HEK293T (cell line): ENCODE measurements around the gene MESP1.

Experiments
- CTCF ChIA-PET: fragments of 350-600 bp; formaldehyde crosslinking; extraction: SDS; loops from one replicate; lab custom pipeline; 2021; ENCODE audit warnings: antibody characterized with exemption, inconsistent platforms; lab: Yijun Ruan, JAX
- POLR2A ChIA-PET: fragments of 350-600 bp; formaldehyde crosslinking; extraction: SDS; loops from one replicate; lab custom pipeline; 2020; ENCODE audit warnings: antibody characterized with exemption, inconsistent platforms; lab: Yijun Ruan, JAX
- DNase-seq: peaks from one replicate; pipeline ENCODE4 v3.0.0; 2012; ENCODE audit warnings: mixed read lengths; ENCODE audit errors: extremely low spot score
- ARNT ChIP-seq: fragments of 450-650 bp; IDR thresholded peaks from 2 replicates; pipeline ENCODE4 v1.6.1; 2017; ENCODE audit warnings: mild to moderate bottlenecking
- BHLHE40 ChIP-seq: fragments of 450-650 bp; IDR thresholded peaks from 2 replicates; pipeline ENCODE4 v1.6.1; 2016; ENCODE audit warnings: mild to moderate bottlenecking, moderate library complexity, borderline replicate concordance
- CTBP1 ChIP-seq: fragments of 450-650 bp; IDR thresholded peaks from 2 replicates; pipeline ENCODE4 v1.6.1; 2016; ENCODE audit warnings: borderline replicate concordance
- ELF4 ChIP-seq: fragments of 450-650 bp; IDR thresholded peaks from 2 replicates; pipeline ENCODE4 v1.6.1; 2017; ENCODE audit warnings: antibody characterized with exemption
- FOXA1 ChIP-seq: fragments of 450-650 bp; IDR thresholded peaks from 2 replicates; pipeline ENCODE4 v1.6.1; 2016; ENCODE audit warnings: mild to moderate bottlenecking
- FOXK2 ChIP-seq: fragments of 450-650 bp; IDR thresholded peaks from 2 replicates; pipeline ENCODE4 v1.6.1; 2016; ENCODE audit warnings: mild to moderate bottlenecking
- FOXM1 ChIP-seq: fragments of 450-650 bp; IDR thresholded peaks from 2 replicates; pipeline ENCODE4 v1.6.1; 2017; ENCODE audit warnings: mild to moderate bottlenecking, borderline replicate concordance
- HDGF ChIP-seq: fragments of 450-650 bp; IDR thresholded peaks from 2 replicates; pipeline ENCODE4 v1.6.1; 2017; ENCODE audit warnings: antibody characterized with exemption, borderline replicate concordance
- L3MBTL2 ChIP-seq: fragments of 450-650 bp; conservative IDR thresholded peaks from 2 replicates; pipeline ENCODE4 v1.6.1; 2016; ENCODE audit warnings: mild to moderate bottlenecking
- LEF1 ChIP-seq: fragments of 450-650 bp; IDR thresholded peaks from 2 replicates; pipeline ENCODE4 v1.6.1; 2017; ENCODE audit warnings: mild to moderate bottlenecking, borderline replicate concordance
- NFRKB ChIP-seq: fragments of 450-650 bp; IDR thresholded peaks from 2 replicates; pipeline ENCODE4 v1.6.1; 2016; ENCODE audit warnings: mild to moderate bottlenecking, moderate library complexity
- SP1 ChIP-seq: fragments of 450-650 bp; IDR thresholded peaks from 2 replicates; pipeline ENCODE4 v1.6.1; 2017
- SUZ12 ChIP-seq: fragments of 450-650 bp; IDR thresholded peaks from 2 replicates; pipeline ENCODE4 v1.6.1; 2016; ENCODE audit warnings: mild to moderate bottlenecking
- TARDBP ChIP-seq: fragments of 450-650 bp; IDR thresholded peaks from 2 replicates; pipeline ENCODE4 v1.6.1; 2016
- ZNF384 ChIP-seq: fragments of 450-650 bp; IDR thresholded peaks from 2 replicates; pipeline ENCODE4 v1.6.1; 2016
- TF ChIP-seq, protein P1 (sequence below): fragments of 450-650 bp; IDR thresholded peaks from 2 replicates; pipeline ENCODE4 v1.6.1; 2016

Gene MESP1

DNA sequence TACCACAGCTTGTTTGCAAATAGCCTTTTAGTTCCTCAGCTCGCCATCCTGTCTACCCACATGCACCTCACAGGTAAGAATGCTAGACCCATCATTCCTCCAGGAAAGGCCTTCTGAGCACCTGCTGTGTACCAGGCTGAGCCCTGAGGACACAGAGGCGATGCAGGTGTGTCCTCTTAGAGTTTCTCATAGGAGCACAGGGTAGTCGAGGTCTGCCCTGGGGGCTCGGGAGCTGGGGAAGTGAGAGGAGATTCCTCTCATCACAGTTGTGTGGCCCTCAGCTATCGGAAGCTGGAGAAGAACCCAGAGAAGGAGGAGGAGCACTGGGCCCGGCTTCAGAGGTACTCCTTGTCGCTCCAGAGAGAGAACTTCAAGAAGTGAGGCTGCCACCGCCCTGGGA is 8.0 kb downstream of the MESP1 start:
- CTCF ChIA-PET = interaction anchor here (0.7 to 1.3 kb wide), 2 partner anchors 132 to 400 kb away, joined by 3 to 4 read pairs; no protein-coding TSS in a partner anchor
- POLR2A ChIA-PET = no interaction called here
- no peak for DNase-seq
- no peak for TF ChIP-seq ARNT
- TF ChIP-seq, protein P1, sequence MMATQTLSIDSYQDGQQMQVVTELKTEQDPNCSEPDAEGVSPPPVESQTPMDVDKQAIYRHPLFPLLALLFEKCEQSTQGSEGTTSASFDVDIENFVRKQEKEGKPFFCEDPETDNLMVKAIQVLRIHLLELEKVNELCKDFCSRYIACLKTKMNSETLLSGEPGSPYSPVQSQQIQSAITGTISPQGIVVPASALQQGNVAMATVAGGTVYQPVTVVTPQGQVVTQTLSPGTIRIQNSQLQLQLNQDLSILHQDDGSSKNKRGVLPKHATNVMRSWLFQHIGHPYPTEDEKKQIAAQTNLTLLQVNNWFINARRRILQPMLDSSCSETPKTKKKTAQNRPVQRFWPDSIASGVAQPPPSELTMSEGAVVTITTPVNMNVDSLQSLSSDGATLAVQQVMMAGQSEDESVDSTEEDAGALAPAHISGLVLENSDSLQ = no peak
- no peak for TF ChIP-seq CTBP1
- no peak for TF ChIP-seq TARDBP
- TF ChIP-seq ELF4 = no peak
- no peak for TF ChIP-seq NFRKB
- TF ChIP-seq SP1 = no peak
- TF ChIP-seq FOXA1 = no peak

DNA sequence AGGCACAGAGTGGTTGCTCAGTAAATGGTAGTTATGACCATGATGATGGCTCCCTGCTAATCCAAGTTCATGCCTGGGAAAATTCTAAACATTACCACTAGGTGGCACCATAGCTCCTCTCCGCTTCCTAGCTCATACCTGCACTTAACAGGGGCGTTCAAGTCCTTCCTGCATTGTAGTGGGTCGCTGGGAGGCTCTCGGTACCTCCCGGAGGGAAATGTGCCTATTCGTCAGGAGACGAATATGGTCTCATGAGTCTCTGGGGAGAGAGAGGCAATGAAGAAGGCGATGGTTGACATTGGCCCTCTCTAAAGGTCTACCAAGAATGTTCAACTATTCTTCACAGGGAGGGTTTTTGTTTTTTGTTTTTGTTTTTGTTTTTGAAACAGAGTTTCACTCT is 10.9 kb downstream of the MESP1 start:
- ChIA-PET CTCF (interaction anchor here (0.6 to 2.0 kb wide), 16 partner anchors 8 to 234 kb away, joined by 3 to 22 read pairs (median 4); partner anchors contain the start of genes AP3S2 and MESP1), POLR2A (interaction anchor here (1.0 to 1.6 kb wide), 3 partner anchors 11 to 74 kb away, joined by 4 to 9 read pairs (median 4); partner anchors contain the start of gene MESP1)
- peak; percentile 87 for DNase-seq

DNA sequence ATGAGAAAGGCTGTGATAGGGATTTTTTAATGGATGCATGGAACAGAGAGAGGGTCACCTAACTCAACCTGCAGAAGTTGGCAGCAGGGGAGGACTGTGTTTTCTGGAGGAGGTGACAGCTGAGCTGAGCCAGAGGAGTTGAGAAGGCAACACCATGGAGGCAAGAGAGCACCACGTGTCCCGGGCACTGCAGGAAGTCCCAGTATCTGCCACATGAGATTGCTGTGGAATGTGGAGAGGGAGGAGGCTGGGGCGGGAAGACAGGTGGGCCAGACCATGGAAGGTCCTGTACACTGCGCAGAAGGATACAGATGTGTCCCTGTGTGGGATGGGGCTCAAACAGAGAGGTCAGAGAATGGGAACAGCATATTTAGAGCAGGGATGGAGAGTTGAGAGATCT is 15.3 kb downstream of the MESP1 start:
- DNase-seq = no peak
- TF ChIP-seq NFRKB (no peak), TARDBP (no peak)
- POLR2A ChIA-PET = no interaction called here
- CTCF ChIA-PET = no interaction called here

More for the DNA sequence above, 10.9 kb downstream of the MESP1 start:
- peak; percentile 70 for TF ChIP-seq L3MBTL2
- TF ChIP-seq BHLHE40 = no peak

DNA sequence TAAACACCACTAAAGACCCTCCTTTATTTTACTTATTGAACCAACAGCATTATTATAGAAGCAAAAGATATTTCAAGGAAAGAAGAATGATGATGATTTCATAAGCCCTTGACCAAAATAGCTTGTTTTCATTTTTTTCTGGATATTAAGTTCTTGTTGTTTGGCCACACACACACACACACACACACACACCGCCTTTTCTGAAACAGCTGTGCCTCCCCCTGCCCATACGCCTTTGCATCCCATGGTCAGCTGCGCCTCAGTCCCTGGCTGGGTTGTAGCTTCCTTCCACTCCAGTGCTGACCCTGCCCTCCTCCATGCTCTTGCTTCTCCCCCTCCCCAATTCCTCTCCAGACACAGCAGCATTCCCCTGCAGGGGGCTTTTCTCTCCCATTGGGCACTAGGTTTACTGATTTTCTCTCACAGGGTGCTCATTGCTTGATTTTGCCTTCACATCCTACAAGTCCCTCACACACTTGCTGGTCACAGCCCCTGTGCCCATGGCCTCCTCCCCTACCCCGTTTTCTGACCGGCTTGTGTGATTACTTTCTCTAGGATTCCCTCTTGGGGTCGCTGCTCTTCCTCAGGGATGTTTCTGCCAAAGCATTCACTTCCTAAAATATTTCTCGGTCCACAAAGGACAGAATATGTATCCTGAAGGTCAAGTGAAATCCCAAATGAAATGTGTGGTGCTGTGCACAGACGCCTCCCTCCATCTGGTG is 18.4 kb downstream of the MESP1 start:
- POLR2A ChIA-PET = interaction anchor here (0.7 to 1.8 kb wide), 2 partner anchors 18 to 28 kb away, joined by 3 to 4 read pairs; no protein-coding TSS in a partner anchor
- no peak for DNase-seq
- CTCF ChIA-PET = interaction anchor here (0.7 kb wide), 3 partner anchors 7 to 310 kb away, joined by 3 to 4 read pairs (median 3); no protein-coding TSS in a partner anchor
- TF ChIP-seq FOXA1 (no peak), ARNT (no peak), HDGF (no peak), FOXM1 (no peak), FOXK2 (no peak), SP1 (no peak), SUZ12 (no peak), CTBP1 (no peak), BHLHE40 (no peak), L3MBTL2 (no peak)

DNA sequence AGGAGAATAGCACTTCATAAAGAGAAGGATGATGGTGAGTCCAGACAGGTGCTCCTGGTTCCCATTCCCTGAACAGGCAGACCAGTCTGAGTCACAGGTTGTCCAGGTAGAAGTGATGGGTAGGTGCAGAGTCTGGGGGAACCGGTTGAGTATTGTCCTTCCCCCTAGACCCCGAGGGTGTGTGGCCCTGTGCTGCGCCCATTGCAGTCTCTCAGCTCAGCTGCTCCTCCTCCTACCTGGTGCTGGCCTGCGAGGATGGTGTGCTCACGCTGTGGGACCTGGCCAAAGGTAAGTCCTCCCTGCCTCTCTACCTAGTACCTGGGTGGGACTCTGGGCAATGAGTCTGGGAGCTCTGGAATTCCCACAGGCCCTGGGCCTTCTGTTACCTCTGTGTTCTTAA is 19.8 kb downstream of the MESP1 start:
- CTCF ChIA-PET = no interaction called here
- no peak for DNase-seq
- POLR2A ChIA-PET = interaction anchor here (1.8 kb wide), 1 partner anchor 19 kb away, joined by 4 read pairs; no protein-coding TSS in a partner anchor
- TF ChIP-seq FOXK2 (no peak), ELF4 (no peak), HDGF (no peak), ZNF384 (no peak), TARDBP (no peak), L3MBTL2 (no peak), LEF1 (no peak), ARNT (no peak), BHLHE40 (no peak), FOXA1 (no peak), FOXM1 (no peak)
- TF ChIP-seq, protein P1 = no peak

DNA sequence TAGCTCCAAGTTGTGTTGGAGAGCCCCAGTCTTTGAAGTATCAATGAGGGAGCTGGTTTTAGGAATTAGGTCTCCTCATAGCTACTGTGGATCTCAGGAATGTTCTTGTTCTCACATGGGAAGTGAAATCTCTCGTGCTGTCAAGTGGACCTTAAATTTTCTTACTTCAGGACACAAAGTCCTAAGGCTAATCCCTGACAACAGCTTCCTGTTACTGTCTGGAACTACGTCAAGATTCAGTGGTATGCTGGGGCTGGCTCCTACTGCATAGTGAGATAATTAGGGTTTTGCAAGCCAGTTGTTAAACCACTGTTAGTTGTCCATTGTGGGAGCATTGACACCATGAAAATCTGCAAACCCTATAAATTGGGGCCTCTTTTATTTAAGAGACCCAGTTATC is 22.8 kb downstream of the MESP1 start:
- CTCF ChIA-PET = interaction anchor here (1.5 to 2.0 kb wide), 2 partner anchors 12 kb away, joined by 7 to 8 read pairs; no protein-coding TSS in a partner anchor
- no peak for DNase-seq
- POLR2A ChIA-PET = interaction anchor here (1.4 kb wide), 1 partner anchor 23 kb away, joined by 3 read pairs; the partner anchor contains the start of gene MESP1
- TF ChIP-seq ZNF384 (no peak), ARNT (no peak), FOXA1 (no peak), SUZ12 (no peak), TARDBP (no peak), LEF1 (no peak), FOXK2 (no peak), SP1 (no peak), ELF4 (no peak), CTBP1 (no peak)
- TF ChIP-seq, protein P1 = no peak
